Measurements from ENCODE around the gene ADCY5. TPM values are rescaled to one million over a fixed set of nuclear protein-coding genes. Genes with fewer than 3 reads are reported as not detected.

The ADCY5 gene
- total RNA-seq, 1 donor from 2014 or later, result 0.13 TPM

GRCh38 chr3:123409443-123410148, 39.3 kb downstream of the ADCY5 start:
- no peak for DNase-seq (ENCODE audit: low read depth)

- DNase-seq (ENCODE audit: low read depth), result peak; percentile 28
Observed at GRCh38 chr3:123406598-123406997, 42.3 kb downstream of the ADCY5 start.

GRCh38 chr3:123405936-123406510, 42.9 kb downstream of the ADCY5 start:
- DNase-seq (ENCODE audit: low read depth), result no peak

- no peak for DNase-seq (ENCODE audit: low read depth)
Observed at GRCh38 chr3:123405021-123405420, 43.9 kb downstream of the ADCY5 start.

GRCh38 chr3:123404391-123404790, 44.5 kb downstream of the ADCY5 start:
- no peak for DNase-seq (ENCODE audit: low read depth)

- peak; percentile 34 for DNase-seq (ENCODE audit: low read depth)
Observed at GRCh38 chr3:123401836-123402530, 46.9 kb downstream of the ADCY5 start.

GRCh38 chr3:123400169-123400568, 48.7 kb downstream of the ADCY5 start:
- no peak for DNase-seq (ENCODE audit: low read depth)

GRCh38 chr3:123399653-123400052, 49.2 kb downstream of the ADCY5 start:
- no peak for DNase-seq (ENCODE audit: low read depth)

- DNase-seq (ENCODE audit: low read depth), result no peak
Observed at GRCh38 chr3:123397921-123398785, 50.7 kb downstream of the ADCY5 start.

- DNase-seq (ENCODE audit: low read depth), result no peak
Observed at GRCh38 chr3:123397050-123397590, 51.8 kb downstream of the ADCY5 start.

GRCh38 chr3:123396171-123397049, 52.5 kb downstream of the ADCY5 start:
- no peak for DNase-seq (ENCODE audit: low read depth)

- DNase-seq (ENCODE audit: low read depth), result no peak
Observed at GRCh38 chr3:123395235-123395634, 53.7 kb downstream of the ADCY5 start.

- no peak for DNase-seq (ENCODE audit: low read depth)
Observed at GRCh38 chr3:123394391-123395020, 54.4 kb downstream of the ADCY5 start.

- DNase-seq (ENCODE audit: low read depth), result no peak
Observed at GRCh38 chr3:123392871-123393620, 55.8 kb downstream of the ADCY5 start.

GRCh38 chr3:123392368-123392767, 56.5 kb downstream of the ADCY5 start:
- no peak for DNase-seq (ENCODE audit: low read depth)

- no peak for DNase-seq (ENCODE audit: low read depth)
Observed at GRCh38 chr3:123390865-123391600, 57.9 kb downstream of the ADCY5 start.

GRCh38 chr3:123389628-123389918, 59.3 kb downstream of the ADCY5 start:
- DNase-seq (ENCODE audit: low read depth), result no peak

- DNase-seq (ENCODE audit: low read depth), result no peak
Observed at GRCh38 chr3:123388811-123389627, 59.9 kb downstream of the ADCY5 start.
